Measurements from ENCODE around the gene FAAP20. TPM values are rescaled to one million over a fixed set of nuclear protein-coding genes. Genes with fewer than 3 reads are reported as not detected.

Gene FAAP20
- total and polyA plus RNA-seq, 2 donors (not counting 1 experiment from before 2014, with no cell fraction given) = 31.2 to 68.1 TPM

DNA sequence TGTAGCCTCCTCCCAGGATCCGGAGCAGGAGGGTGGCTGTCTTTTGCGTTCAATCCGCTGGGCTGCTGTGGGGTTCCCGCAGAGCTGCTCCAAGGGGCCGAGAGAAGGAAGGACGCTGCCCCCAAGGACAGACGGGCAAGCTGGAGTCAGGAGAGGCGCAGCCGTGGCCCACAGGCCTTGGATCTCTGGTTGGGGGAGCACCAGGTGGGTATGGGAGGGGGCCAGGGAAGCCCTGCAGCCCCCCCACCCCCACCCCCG, 17.6 kb upstream of the FAAP20 start:
- 87% methylated on average over 8 of the region's 10 CpGs for WGBS (ENCODE audit: insufficient coverage)
- Histone ChIP-seq H3K9ac (ENCODE audit: low read length) (no peak overlapping the region), H3K79me2 (ENCODE audit: control insufficient read depth, insufficient read depth, low read length) (no peaks in the 10 kb centered on the region), H4K20me1 (ENCODE audit: control insufficient read depth, insufficient read depth, low read length, poor library complexity, severe bottlenecking) (no peaks in the 10 kb centered on the region), H3K4me3 (ENCODE audit: control extremely low read depth in 1 of 5, extremely low read depth in 1 of 5, insufficient read depth in 1 of 5, low read depth in 2 of 5, low read length in 4 of 5) (no peak overlapping the region), H3K27me3 (replicated peaks in 1 of 4; ENCODE audit: control extremely low read depth in 1 of 4, control insufficient read depth in 3 of 4, insufficient read depth in 4 of 4, low read length in 3 of 4) (peaks cover 0 to 10% (median 3%) of the 10 kb centered on the region in 4 experiments), H2AFZ (ENCODE audit: insufficient read depth, low read depth, low read length, poor library complexity, severe bottlenecking) (no peak overlapping the region), H3K4me2 (replicated peaks; ENCODE audit: low read depth, low read length, poor library complexity, severe bottlenecking) (peak overlapping the region; percentile 85), H3K27ac (ENCODE audit: low read length in 2 of 2) (no peak overlapping the region), H3K36me3 (replicated peaks in 1 of 2; ENCODE audit: control extremely low read depth in 1 of 2, control insufficient read depth in 1 of 2, extremely low read depth in 1 of 2, insufficient read depth in 2 of 2, low read length in 1 of 2) (no peaks in the 10 kb centered on the region), H3K4me1 (ENCODE audit: control insufficient read depth in 2 of 2, insufficient read depth in 2 of 2, low read length in 2 of 2) (peaks cover 10 to 16% of the 10 kb centered on the region in 2 donors), H3K9me3 (ENCODE audit: control extremely low read depth in 1 of 3, control insufficient read depth in 2 of 3, insufficient read depth in 1 of 3, low read length in 2 of 3) (no peaks in the 10 kb centered on the region)
- POLR2A ChIA-PET = no interaction called here
- Mint-ChIP-seq H3K4me1 (peaks cover 7% of the 10 kb centered on the region), H3K9me3 (ENCODE audit: insufficient read depth) (no peaks in the 10 kb centered on the region), H3K4me3 (no peak overlapping the region), H3K27ac (no peak overlapping the region), H3K27me3 (no peaks in the 10 kb centered on the region)
- CTCF ChIA-PET = interaction anchor here (0.7 to 1.3 kb wide), 3 partner anchors 12 to 169 kb away, joined by 3 to 11 read pairs (median 3); no protein-coding TSS in a partner anchor
- DNase-seq (no peak), ATAC-seq (ENCODE audit: low read depth) (no peak)
- intact Hi-C loops (cut with micrococcal nuclease) = no loop called here
- TF ChIP-seq EZH2 (IDR thresholded peaks at IDR 0.05; ENCODE audit: borderline replicate concordance, insufficient read depth, low read depth, low read length, poor library complexity, severe bottlenecking) = no peak
- no peak for TF ChIP-seq CTCF (IDR thresholded peaks at IDR 0.05)

- no peaks in the 10 kb centered on the region for H3K27me3 Mint-ChIP-seq
- no peak for DNase-seq
- H3K9me3 Mint-ChIP-seq (ENCODE audit: insufficient read depth) = no peaks in the 10 kb centered on the region
- ATAC-seq (ENCODE audit: low read depth) = no peak
- 91% methylated on average over 12 of the region's 13 CpGs for WGBS (ENCODE audit: insufficient coverage)
- H3K27ac Mint-ChIP-seq = no peak overlapping the region
- peaks cover 14 to 21% of the 10 kb centered on the region in 2 donors for H3K4me1 ChIP-seq (ENCODE audit: control insufficient read depth in 2 of 2, insufficient read depth in 2 of 2, low read length in 2 of 2)
- peaks cover 11% of the 10 kb centered on the region for H3K4me1 Mint-ChIP-seq
- no peaks in the 10 kb centered on the region for H4K20me1 ChIP-seq (ENCODE audit: control insufficient read depth, insufficient read depth, low read length, poor library complexity, severe bottlenecking)
- no peaks in the 10 kb centered on the region for H3K79me2 ChIP-seq (ENCODE audit: control insufficient read depth, insufficient read depth, low read length)
- H2AFZ ChIP-seq (ENCODE audit: insufficient read depth, low read depth, low read length, poor library complexity, severe bottlenecking) = no peak overlapping the region
- H3K9me3 ChIP-seq (ENCODE audit: control extremely low read depth in 1 of 3, control insufficient read depth in 2 of 3, insufficient read depth in 1 of 3, low read length in 2 of 3) = peaks cover 0 to 3% (median 0%) of the 10 kb centered on the region in 3 donors
- H3K27ac ChIP-seq (ENCODE audit: low read length in 2 of 2) = no peak overlapping the region
- no peak overlapping the region for H3K4me3 ChIP-seq (ENCODE audit: control extremely low read depth in 1 of 5, extremely low read depth in 1 of 5, insufficient read depth in 1 of 5, low read depth in 2 of 5, low read length in 4 of 5)
- H3K9ac ChIP-seq (ENCODE audit: low read length) = no peak overlapping the region
- no peak for TF ChIP-seq CTCF (IDR thresholded peaks at IDR 0.05)
- intact Hi-C loops (cut with micrococcal nuclease) = no loop called here
- no peaks in the 10 kb centered on the region for H3K36me3 ChIP-seq (replicated peaks in 1 of 2; ENCODE audit: control extremely low read depth in 1 of 2, control insufficient read depth in 1 of 2, extremely low read depth in 1 of 2, insufficient read depth in 2 of 2, low read length in 1 of 2)
- H3K4me2 ChIP-seq (replicated peaks; ENCODE audit: low read depth, low read length, poor library complexity, severe bottlenecking) = no peak overlapping the region
- no peak overlapping the region for H3K4me3 Mint-ChIP-seq
- ChIA-PET POLR2A (no interaction called here), CTCF (no interaction called here)
- H3K27me3 ChIP-seq (replicated peaks in 1 of 4; ENCODE audit: control extremely low read depth in 1 of 4, control insufficient read depth in 3 of 4, insufficient read depth in 4 of 4, low read length in 3 of 4) = peaks cover 0 to 10% (median 3%) of the 10 kb centered on the region in 4 experiments
These were observed 16.2 kb upstream of the FAAP20 start for GRCh38 chr1:2210786-2211185.

Data from B cell (primary cell).